ENCODE data around the gene GRAMD1A.

DNA sequence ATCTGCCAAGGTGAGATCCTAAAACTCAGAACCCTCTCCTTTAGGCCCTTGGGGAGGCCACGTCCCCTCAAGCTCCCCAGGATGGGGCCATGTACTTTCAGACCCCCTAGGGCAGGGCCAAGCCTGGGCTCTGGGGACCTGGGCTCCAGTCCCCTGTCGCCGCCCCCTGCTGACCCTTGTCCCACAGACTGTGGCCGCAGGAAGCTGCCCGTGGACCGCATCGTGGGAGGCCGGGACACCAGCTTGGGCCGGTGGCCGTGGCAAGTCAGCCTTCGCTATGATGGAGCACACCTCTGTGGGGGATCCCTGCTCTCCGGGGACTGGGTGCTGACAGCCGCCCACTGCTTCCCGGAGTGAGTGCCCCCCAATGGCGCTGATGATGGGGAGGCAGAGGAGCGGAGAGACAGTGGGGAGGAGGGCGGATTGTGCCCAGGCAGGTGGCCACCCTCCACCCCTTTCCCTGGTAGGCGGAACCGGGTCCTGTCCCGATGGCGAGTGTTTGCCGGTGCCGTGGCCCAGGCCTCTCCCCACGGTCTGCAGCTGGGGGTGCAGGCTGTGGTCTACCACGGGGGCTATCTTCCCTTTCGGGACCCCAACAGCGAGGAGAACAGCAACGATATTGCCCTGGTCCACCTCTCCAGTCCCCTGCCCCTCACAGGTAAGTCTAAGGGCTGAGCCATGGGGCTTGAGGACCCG lies 60.2 kb downstream of the GRAMD1A start:
- TF ChIP-seq, protein P1, sequence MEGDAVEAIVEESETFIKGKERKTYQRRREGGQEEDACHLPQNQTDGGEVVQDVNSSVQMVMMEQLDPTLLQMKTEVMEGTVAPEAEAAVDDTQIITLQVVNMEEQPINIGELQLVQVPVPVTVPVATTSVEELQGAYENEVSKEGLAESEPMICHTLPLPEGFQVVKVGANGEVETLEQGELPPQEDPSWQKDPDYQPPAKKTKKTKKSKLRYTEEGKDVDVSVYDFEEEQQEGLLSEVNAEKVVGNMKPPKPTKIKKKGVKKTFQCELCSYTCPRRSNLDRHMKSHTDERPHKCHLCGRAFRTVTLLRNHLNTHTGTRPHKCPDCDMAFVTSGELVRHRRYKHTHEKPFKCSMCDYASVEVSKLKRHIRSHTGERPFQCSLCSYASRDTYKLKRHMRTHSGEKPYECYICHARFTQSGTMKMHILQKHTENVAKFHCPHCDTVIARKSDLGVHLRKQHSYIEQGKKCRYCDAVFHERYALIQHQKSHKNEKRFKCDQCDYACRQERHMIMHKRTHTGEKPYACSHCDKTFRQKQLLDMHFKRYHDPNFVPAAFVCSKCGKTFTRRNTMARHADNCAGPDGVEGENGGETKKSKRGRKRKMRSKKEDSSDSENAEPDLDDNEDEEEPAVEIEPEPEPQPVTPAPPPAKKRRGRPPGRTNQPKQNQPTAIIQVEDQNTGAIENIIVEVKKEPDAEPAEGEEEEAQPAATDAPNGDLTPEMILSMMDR (conservative IDR thresholded peaks at IDR 0.05) = no peak
- TF ChIP-seq ZFX (IDR thresholded peaks at IDR 0.05) = no peak
